Measurements from ENCODE around the gene MVB12A. TPM values are rescaled to one million over a fixed set of nuclear protein-coding genes. Genes with fewer than 3 reads are reported as not detected.

The MVB12A gene
- total and polyA plus RNA-seq, 10 of the 15 experiments (the other 5 are each of a cell fraction or from before 2014, with no cell fraction given) = 1.2 to 47.6 (median 26.3) TPM

- TF ChIP-seq IRF4 (IDR thresholded peaks at IDR 0.05; ENCODE audit: low read depth, low read length) = no peak
- TF ChIP-seq FOS (IDR thresholded peaks at IDR 0.05; ENCODE audit: borderline replicate concordance, extremely low read depth, insufficient read length) = no peak
- no peak for TF ChIP-seq USF2 (IDR thresholded peaks at IDR 0.05; ENCODE audit: borderline replicate concordance, low read depth, low read length)
- TF ChIP-seq ATF3 (IDR thresholded peaks at IDR 0.05; ENCODE audit: borderline replicate concordance, extremely low read depth, low read depth, low read length) = no peak
- peak; percentile 91 for TF ChIP-seq ZSCAN29 (IDR thresholded peaks at IDR 0.05)
- no peak; the same call in 1 of the 2 replicates for TF ChIP-seq SMC3 (IDR thresholded peaks at IDR 0.05; ENCODE audit: borderline replicate concordance, low read length)
- no peak for TF ChIP-seq KAT2A (conservative IDR thresholded peaks at IDR 0.05; ENCODE audit: control insufficient read depth, low read depth, low read length)
- TF ChIP-seq LARP7 (IDR thresholded peaks at IDR 0.05) = no peak
- TF ChIP-seq BRCA1 (IDR thresholded peaks at IDR 0.05; ENCODE audit: low read depth, low read length) = no peak
- no peak for TF ChIP-seq MYC (IDR thresholded peaks at IDR 0.05; ENCODE audit: insufficient read depth, insufficient read length, insufficient replicate concordance, low read length, severe bottlenecking)
- TF ChIP-seq SPI1 (IDR thresholded peaks at IDR 0.05; ENCODE audit: borderline replicate concordance, insufficient read depth, low read depth, low read length) = no peak
- TF ChIP-seq, protein P1, sequence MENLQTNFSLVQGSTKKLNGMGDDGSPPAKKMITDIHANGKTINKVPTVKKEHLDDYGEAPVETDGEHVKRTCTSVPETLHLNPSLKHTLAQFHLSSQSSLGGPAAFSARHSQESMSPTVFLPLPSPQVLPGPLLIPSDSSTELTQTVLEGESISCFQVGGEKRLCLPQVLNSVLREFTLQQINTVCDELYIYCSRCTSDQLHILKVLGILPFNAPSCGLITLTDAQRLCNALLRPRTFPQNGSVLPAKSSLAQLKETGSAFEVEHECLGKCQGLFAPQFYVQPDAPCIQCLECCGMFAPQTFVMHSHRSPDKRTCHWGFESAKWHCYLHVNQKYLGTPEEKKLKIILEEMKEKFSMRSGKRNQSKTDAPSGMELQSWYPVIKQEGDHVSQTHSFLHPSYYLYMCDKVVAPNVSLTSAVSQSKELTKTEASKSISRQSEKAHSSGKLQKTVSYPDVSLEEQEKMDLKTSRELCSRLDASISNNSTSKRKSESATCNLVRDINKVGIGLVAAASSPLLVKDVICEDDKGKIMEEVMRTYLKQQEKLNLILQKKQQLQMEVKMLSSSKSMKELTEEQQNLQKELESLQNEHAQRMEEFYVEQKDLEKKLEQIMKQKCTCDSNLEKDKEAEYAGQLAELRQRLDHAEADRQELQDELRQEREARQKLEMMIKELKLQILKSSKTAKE (IDR thresholded peaks at IDR 0.05; ENCODE audit: low read depth, poor library complexity, severe bottlenecking) = no peak
- TF ChIP-seq, protein P2, sequence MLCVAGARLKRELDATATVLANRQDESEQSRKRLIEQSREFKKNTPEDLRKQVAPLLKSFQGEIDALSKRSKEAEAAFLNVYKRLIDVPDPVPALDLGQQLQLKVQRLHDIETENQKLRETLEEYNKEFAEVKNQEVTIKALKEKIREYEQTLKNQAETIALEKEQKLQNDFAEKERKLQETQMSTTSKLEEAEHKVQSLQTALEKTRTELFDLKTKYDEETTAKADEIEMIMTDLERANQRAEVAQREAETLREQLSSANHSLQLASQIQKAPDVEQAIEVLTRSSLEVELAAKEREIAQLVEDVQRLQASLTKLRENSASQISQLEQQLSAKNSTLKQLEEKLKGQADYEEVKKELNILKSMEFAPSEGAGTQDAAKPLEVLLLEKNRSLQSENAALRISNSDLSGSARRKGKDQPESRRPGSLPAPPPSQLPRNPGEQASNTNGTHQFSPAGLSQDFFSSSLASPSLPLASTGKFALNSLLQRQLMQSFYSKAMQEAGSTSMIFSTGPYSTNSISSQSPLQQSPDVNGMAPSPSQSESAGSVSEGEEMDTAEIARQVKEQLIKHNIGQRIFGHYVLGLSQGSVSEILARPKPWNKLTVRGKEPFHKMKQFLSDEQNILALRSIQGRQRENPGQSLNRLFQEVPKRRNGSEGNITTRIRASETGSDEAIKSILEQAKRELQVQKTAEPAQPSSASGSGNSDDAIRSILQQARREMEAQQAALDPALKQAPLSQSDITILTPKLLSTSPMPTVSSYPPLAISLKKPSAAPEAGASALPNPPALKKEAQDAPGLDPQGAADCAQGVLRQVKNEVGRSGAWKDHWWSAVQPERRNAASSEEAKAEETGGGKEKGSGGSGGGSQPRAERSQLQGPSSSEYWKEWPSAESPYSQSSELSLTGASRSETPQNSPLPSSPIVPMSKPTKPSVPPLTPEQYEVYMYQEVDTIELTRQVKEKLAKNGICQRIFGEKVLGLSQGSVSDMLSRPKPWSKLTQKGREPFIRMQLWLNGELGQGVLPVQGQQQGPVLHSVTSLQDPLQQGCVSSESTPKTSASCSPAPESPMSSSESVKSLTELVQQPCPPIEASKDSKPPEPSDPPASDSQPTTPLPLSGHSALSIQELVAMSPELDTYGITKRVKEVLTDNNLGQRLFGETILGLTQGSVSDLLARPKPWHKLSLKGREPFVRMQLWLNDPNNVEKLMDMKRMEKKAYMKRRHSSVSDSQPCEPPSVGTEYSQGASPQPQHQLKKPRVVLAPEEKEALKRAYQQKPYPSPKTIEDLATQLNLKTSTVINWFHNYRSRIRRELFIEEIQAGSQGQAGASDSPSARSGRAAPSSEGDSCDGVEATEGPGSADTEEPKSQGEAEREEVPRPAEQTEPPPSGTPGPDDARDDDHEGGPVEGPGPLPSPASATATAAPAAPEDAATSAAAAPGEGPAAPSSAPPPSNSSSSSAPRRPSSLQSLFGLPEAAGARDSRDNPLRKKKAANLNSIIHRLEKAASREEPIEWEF (IDR thresholded peaks at IDR 0.05; ENCODE audit: insufficient replicate concordance, low read depth, low read length) = no peak
- TF ChIP-seq DPF2 (IDR thresholded peaks at IDR 0.05) = 0 out of 2 replicates have a peak, but pooled peaks have one; percentile 18
- TF ChIP-seq MXI1 (IDR thresholded peaks at IDR 0.05; ENCODE audit: low read depth, low read length) = peak; percentile 54
- peak; percentile 46; the same call in 1 of the 2 replicates for TF ChIP-seq NFIC (IDR thresholded peaks at IDR 0.05; ENCODE audit: low read depth, low read length)
- TF ChIP-seq CREB1 (IDR thresholded peaks at IDR 0.05; ENCODE audit: low read depth) = no peak
- no peak for TF ChIP-seq CHD4 (IDR thresholded peaks at IDR 0.05)
- TF ChIP-seq MYB (IDR thresholded peaks at IDR 0.05; ENCODE audit: borderline replicate concordance, low read depth, low read length) = no peak
- no peak for TF ChIP-seq JUNB (IDR thresholded peaks at IDR 0.05)
Observed at GRCh38 chr19:17404621-17405249, 15.1 kb upstream of the MVB12A start (continued).
